Measurements from ENCODE around the gene TBC1D4. TPM values are rescaled to one million over a fixed set of nuclear protein-coding genes. Genes with fewer than 3 reads are reported as not detected.

TBC1D4 gene
- total and polyA plus RNA-seq, 9 of the 15 experiments (the other 6 are each of a cell fraction or from before 2014, with no cell fraction given) = 2.8 to 12.3 (median 7.0) TPM

DNA sequence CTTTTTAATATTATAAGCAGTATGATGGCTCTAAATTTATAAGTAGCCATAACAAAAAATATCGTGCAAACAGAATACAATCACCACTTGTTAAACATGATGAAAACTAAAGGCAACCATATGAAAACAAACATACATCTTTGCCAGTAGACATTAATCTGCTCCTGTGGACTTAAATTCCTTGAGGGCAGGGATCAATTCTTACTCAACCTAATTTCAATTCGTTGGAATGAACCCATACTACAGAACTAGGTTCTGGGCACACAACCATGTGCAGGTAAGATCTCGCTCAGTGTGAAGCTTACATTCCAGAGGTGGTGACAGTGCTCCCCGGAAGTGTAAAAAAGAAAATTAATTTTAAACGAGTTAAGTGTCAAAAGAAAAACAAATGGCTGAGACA lies 13.4 kb downstream of the TBC1D4 start (continued):
- TF ChIP-seq E2F4 (CRISPR knock-in tag; IDR thresholded peaks at IDR 0.05; ENCODE audit: low read depth) = no peak
- TF ChIP-seq DIDO1 (tag; IDR thresholded peaks at IDR 0.05; ENCODE audit: low read depth) = no peak

DNA sequence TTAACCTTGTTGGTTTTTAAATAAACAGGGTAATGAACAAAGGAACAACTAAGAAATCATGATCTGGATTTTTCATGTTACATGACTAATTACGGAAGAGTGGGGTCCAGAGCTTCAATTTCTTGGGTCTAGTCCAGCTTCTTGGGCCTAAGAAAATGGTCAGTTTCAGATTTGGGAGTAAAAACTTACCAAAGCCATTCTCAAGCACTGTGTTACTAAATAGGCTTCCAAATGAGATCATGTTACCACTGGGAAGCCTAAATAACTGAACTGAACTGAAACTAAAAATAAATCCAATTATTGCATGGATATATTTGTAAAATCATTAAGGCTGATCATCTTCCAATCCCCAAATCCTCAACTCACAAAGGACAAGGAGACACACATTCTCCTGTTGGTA lies 13.9 kb downstream of the TBC1D4 start:
- no peak for FAIRE-seq
- POLR2A ChIA-PET = interaction anchor here (1.0 kb wide), 1 partner anchor 11 kb away, joined by 3 read pairs; no protein-coding TSS in a partner anchor
- no TSS peak for BruUV-seq (replicated peaks)

More for the DNA sequence above, 13.9 kb downstream of the TBC1D4 start:
- intact Hi-C loops (cut with micrococcal nuclease) = no loop called here
- Histone ChIP-seq H3K9me3 (replicated peaks; ENCODE audit: control insufficient read depth, insufficient read depth, low read depth, low read length) (no peaks in the 10 kb centered on the region), H3K9ac (ENCODE audit: insufficient read depth in 1 of 2, low read depth in 2 of 2, low read length in 2 of 2) (no peak overlapping the region), H3K27me3 (ENCODE audit: control insufficient read depth in 2 of 2, insufficient read depth in 2 of 2, low read length in 2 of 2) (no peaks in the 10 kb centered on the region), H4K20me1 (replicated peaks; ENCODE audit: control insufficient read depth, insufficient read depth, low read length) (no peaks in the 10 kb centered on the region), H3K4me3 (no peak overlapping the region), H3K9me1 (ENCODE audit: control insufficient read depth, insufficient read depth, low read length) (no peaks in the 10 kb centered on the region), H3K79me2 (ENCODE audit: control insufficient read depth, insufficient read depth, low read length) (peaks cover 20% of the 10 kb centered on the region), H3K27ac (ENCODE audit: extremely low read depth, low read depth, low read length) (no peak overlapping the region; the same call in 2 of the 3 replicates), H3K4me1 (replicated peaks in 1 of 2; ENCODE audit: control insufficient read depth in 2 of 2, insufficient read depth in 2 of 2, low read length in 2 of 2) (no peaks in the 10 kb centered on the region; a peak in 1 of 5 replicates), H2AFZ (ENCODE audit: low read depth, low read length) (no peak overlapping the region), H3K4me2 (ENCODE audit: insufficient read depth, low read length) (no peak overlapping the region), H3K36me3 (ENCODE audit: control insufficient read depth, insufficient read depth, low read length) (no peaks in the 10 kb centered on the region)
- 22% methylated on average over 1 of the region's 1 CpG for WGBS (ENCODE audit: insufficient coverage, low coverage, missing lambda C conversion rate)
- CTCF ChIA-PET (ENCODE audit: low intra/inter-chr PET ratio) = no interaction called here
- TF ChIP-seq HEY1 (CRISPR knock-in tag; IDR thresholded peaks at IDR 0.05; ENCODE audit: borderline replicate concordance) (no peak), MYC (IDR thresholded peaks at IDR 0.05; ENCODE audit: low read depth, low read length) (no peak), MYC (CRISPR knock-in tag; IDR thresholded peaks at IDR 0.05; ENCODE audit: borderline replicate concordance, low read depth) (no peak), MITF (IDR thresholded peaks at IDR 0.05) (no peak), SOX6 (IDR thresholded peaks at IDR 0.05) (no peak), RFX1 (IDR thresholded peaks at IDR 0.05) (no peak), RBBP5 (IDR thresholded peaks at IDR 0.05; ENCODE audit: borderline replicate concordance, insufficient read depth, low read length, poor library complexity, severe bottlenecking) (no peak), ERF (CRISPR knock-in tag; IDR thresholded peaks at IDR 0.05) (no peak), FOXK1 (CRISPR knock-in tag; IDR thresholded peaks at IDR 0.05; ENCODE audit: borderline replicate concordance) (no peak)
- in situ Hi-C loops (cut with MboI) = no loop called here
- DNase-seq (ENCODE audit: extremely low read depth in 1 of 4, low spot score in 3 of 4) (no peak), ATAC-seq (no peak)

All from K562 (cell line).